Hippocampal formation (tissue), 2 donors: ENCODE measurements around the gene WDR33.
"Not testable (repeated sequence)": the region's sequence is repeated elsewhere in the genome, so short reads cannot be mapped to it uniquely, and the experiment has no call there.

Source experiments
- DNase-seq, 2 donors: peaks; one replicate each; lab custom pipeline; 2025; lab: John Stamatoyannopoulos, UW

Gene WDR33

DNA sequence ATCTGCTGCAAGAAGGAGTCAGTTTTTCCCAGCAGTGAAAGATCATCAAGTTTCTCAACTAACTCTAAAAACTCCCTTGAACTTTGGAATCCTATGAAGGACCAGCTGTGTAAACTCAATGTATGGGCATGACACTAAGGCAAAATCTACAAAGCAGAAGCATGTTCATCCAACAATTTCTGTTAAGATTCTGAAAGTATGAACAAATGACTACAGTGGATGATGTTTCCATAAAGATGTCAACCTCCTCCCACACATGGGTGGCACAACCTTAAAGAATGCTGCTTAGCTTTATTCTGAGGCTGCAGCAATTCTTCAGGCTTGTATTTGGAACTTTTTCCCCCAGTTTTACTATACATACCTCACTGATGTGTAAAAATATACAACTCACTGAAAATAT, 47.2 kb downstream of the WDR33 start:
- no peak for DNase-seq

DNA sequence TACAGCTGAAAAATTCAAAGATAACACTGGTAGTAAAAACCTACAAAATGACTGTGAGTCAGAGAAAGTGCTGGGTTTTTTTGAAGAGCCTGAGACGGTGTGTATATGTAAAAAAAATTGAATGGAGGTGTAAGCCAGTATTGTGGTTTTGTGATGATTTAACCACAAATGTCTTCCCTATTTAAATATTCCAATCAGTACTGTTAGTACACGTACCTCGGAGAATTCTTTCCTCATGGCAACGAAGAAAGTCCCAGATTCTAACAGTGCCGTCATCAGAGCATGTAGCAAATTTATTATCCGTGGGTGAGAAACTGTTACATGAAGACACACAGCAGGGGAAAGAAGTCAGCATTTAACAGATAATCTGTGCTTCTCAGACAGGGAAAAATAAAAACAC, 48.1 kb downstream of the WDR33 start:
- DNase-seq, result no peak

DNA sequence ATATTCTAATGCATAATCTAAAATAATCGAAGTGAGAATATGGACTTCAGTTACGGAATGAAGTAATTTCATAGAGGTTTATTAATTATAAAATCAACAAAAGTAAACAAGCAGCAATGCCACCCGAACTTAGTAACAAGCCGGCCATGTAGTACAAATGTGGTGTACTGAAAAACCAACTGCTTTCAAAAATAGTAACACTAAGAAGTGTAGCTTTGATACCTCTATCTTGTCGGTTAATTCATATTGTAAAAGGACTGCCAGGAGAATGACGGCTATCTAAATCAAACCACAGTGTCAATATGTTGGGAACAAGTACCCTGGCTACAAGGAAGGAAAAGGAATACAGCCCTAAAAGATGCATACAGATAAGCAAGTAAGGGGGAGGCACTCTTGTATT, 48.5 kb downstream of the WDR33 start:
- no peak for DNase-seq

DNA sequence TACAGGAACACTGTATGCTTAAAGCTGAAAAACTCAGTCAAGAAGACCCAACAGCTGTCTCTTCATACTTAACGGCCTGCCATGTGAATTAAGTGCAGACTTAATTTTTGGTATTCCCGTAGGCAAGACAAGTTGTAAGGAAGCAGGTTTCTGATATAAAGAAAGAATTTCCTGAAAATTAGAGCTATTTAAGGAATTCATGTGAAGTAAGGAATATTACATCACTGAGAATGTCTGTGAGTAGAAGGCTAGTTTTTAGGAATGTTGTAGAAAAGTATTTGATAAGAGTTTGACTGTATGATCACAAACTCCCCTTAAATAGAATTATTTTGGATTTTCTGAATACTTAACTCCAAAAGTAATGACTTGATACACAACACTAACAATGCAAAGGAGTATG, 51.0 kb downstream of the WDR33 start:
- DNase-seq, result no peak

DNA sequence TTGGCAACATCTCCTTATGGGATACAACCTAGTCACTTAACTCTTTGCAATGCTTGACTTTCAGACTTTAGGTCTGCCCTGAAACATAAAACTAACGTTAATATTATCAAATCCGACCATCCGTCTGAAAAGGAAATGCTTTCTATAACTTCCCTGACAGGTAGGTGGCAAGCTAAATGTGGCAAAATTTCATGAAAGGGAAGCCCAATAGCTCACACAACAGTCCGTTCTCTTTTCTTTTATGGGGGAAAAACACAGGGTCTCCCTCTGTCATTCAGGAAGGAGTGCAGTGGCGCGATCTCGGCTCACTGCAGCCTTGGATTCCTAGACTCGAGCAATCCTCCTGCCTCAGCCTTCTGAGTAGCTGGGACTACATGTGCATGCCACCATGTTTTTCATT, 56.8 kb downstream of the WDR33 start:
- no peak for DNase-seq

DNA sequence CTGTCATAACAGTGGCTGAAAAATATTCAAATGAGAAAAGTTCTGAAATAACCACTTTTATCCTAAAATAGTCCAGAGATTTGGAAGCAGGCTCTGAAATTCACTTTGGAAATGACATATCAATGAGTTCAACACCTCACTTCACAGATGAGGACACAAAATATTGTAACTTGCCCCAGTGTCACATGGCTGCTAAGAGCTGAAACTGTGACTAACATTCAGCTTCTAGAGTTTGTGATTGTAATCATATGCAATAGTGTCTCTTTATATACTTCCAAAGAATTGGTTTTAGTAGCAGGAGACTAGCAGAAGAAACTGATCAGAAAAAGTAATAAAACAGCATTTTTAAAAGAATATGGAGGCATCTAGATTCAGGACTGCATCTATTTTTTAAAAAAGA, 57.6 kb downstream of the WDR33 start:
- DNase-seq, result no peak

DNA sequence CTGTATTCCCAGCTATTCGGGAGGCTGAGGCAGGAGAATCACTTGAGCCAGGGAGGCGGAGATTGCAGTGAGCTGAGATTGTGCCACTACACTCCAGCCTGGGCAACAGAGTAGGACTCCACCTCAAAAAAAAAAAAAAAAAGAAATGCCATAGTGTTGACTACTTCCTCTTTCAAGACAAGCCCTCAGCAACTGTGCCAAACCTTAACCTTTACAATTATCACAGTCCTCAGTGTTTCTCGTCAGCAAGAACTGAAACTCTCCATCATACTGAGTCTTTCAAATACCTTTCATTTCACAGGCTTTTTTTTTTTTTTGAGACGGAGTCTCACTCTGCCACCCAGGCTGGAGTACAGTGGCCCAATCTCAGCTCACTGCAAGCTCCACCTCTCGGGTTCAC, 61.4 kb downstream of the WDR33 start:
- DNase-seq, result not testable (repeated sequence)

DNA sequence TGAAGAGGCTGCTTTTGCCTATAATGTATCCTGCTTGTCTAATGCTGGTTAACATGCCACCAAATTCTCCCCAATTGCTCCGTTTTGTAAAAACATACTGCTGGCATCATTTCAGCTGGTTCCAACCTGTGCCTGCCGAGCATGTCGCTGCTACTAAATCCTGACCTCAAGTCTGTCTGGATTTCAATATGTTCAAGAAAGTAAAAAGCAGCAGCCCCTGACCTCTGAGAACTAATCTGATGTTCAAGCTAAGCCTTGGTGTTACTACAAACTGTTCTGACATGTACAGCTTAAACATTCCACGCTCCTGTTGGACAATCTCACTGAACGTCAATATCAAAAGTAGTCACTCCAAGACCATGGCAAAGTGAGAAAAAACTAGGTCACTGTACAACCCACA, 63.4 kb downstream of the WDR33 start:
- no peak for DNase-seq

DNA sequence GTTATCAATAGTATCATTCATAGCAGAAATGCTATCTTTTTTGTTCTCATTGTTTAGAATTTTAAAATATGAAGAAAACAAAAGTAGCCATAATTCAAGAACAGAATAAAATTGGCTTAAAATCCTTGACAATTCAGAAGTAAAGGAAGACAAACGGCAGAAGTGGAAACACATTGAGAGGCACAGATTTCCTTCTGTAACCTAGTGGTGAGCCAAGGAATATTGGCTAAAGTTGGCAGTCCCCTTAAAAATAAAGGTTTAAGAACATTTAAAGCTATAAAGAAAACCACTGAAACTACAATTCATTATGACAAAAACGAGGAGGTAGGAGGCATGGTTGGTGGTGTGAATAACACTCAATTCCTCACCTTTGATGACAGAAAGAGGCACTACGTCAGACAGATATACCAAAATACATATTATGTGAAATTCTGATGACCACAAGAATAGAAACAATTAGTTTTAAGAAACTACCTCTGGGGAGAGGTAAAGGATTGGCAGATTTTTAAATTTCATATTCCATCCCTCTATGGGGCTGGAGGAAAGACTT, 67.4 kb downstream of the WDR33 start:
- DNase-seq, result no peak

DNA sequence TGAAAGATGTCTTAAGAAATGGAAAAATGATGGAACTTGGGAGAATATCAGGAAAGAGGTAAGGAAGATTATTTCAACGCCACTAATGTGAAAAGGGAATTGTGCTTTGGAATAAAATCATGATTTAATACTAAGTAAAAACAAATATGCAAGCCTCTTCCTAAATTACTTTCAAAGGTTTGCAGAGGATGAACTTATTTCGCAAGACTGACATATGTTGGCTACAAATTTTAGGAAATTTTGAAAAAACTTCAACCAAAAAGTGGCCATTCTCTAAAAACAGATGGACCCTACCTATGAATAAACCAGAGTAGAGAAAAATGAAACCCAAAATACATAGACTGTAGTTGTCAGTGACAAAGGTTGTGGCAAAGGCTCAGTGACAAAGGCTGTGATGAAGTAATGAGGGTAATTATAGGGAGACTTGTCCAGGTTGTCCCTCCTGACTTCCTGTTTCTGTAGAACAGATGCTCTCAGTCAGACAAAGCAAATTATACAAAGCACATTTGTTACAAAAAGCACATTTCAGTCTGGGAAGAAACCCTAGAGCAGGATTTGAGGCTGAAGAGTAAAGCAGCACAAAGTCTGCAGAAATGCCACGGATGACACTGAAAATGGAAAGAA, 70.2 kb downstream of the WDR33 start:
- no peak for DNase-seq

DNA sequence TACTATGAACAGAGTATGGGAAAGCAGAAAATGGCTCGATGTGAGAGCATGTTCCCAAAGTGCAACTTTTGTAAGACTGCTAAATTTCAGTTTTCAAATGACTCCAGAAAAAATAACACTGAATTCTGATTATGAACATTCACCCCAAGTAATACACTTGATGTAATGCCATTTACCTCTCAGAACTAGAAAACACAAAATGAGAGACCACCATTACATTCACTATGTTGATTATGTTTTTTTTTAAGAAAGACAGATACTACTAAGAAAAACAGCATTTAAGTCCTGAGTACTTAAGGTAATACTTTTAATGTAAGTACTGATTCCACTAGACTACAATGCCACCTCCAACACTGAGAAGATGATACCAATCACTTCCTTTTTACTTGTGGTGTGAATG, 71.2 kb downstream of the WDR33 start:
- DNase-seq, result no peak

DNA sequence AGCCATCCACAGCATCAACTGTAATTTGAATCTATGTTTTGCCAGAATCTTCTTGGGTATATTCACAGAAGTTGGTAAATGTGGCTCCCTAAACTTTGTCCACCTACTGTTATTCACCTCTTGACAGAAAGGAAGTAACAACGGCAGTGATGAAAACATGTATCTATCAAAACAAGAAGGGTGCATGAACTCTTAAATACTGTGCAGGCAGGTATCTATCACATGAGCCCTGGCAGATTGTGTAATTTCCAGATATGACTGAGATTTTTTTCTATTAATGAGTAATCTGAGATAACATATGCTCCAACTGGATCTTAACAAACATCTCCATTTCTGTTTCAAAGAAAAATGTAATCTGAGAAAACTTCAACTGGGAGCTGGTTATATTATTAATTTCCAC, 73.1 kb downstream of the WDR33 start:
- no peak for DNase-seq

DNA sequence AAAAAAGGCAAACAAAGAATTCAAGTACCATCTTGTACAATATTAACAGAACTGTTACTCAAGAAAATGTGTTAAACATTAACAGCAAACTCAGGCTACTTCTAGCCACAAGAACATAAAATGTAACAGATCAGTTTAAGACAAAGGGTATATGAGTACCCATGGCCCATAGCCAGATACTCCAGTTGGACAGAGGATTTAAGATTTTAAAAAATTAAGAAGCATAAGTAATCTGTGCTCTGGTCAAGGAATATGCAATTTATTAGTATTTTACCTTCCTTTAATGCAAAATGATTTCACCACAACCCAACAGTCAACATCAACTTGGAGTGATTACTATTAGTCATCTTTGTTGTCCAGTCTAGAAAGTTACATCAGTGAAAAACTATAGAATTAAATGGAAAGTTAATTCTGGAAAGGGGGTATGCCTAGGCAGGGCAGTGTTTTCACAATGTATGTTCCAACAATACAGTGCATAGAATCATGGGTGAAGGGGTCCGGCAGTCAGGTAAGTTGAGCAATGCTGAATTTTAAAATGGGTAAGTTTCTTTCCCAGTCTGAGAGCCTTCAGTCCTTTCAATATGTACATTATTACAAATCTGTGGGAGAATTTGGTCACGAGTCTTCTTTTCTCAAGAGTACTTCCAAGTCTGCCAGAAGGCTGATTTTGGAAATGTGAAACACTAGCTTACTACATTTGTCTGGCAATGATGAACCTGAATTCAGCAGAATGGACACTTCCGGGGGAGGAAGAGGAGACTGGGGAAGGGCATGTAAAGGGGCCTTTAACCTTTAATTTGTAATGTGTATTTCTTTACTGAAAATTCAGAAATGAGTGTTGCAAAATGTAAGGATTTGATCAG, 75.2 kb downstream of the WDR33 start:
- DNase-seq, result no peak

DNA sequence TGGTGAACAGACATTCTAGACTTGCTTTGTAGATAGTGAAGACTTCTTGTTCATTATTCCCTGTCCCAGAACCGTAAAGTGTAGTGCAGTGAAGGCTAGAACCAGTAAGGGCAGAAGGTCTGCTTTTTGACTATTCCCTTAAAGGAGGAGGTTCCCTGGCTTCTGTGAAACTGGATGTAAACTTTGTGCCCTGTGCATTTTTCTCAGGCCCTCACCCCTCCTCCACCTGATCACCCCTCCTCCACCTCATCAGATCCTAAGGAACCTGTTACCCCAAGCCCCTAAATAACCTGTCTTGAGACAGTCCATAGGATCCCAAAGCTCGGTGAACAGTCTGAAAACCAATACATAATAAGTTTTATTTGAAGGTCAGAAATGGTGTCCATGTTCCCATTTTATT, 75.9 kb downstream of the WDR33 start:
- no peak for DNase-seq

DNA sequence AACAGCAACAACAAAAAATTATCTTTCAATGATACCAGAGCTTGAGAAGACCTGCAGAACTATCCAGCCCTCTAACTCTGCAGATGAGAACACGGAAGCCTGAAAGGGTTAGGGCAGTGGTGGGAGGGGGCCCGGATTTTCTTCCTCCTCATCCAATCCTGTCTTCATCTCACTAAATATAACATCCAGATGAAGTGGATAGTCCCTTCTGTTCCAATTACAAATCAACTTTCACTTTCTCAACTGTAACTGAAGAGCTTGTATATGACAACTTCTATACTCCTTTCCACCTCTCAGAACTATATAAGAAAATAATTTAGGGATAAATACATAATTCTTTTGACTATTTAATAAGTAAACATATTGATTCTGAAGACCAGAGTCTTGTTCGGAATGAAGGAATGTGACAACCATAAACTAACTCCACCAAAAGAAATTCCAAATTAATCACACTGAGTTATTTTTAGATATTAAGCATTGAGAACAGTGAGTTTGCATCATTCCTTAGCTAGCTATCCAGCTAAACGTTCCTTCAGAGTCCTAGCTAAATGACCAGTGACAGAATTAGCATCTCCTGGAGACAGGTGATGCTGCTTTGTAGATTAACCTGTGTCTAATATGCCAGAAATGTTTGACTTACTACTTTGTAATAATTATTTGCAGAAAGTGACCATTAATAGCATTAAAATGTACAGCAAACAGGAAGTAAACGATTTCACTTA, 77.0 kb downstream of the WDR33 start:
- no peak for DNase-seq

DNA sequence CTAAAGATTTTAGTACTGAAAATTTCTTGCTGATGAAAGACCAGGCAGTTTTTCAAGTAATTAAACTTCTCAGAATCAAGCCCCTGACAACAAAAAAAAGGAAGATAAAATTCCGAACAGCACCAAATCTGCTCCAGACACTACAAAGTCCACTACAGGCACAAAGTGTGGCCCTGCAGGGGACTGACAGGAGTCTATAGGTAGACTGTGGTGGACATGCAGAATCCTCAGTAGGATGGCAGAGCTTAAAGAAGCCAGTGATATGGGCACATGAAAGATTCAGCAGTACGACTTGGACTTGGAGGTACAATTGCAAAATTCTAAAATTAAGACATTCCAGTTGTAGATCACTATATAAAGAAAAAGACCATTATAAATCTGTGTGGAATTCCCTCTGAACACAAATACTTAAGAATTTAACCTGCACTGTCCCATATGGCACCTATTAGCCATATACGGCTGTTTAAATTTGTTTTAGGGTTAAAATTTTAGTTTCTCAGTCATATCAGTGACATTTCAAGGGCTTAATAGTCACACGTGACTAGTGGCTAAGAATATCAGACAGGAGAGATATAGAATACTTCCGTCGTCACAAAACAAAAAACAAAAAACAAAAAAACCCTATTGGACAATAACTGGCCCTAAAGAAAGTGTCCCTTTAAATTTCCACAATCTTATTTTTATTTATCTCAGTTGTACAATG, 77.7 kb downstream of the WDR33 start:
- no peak for DNase-seq

DNA sequence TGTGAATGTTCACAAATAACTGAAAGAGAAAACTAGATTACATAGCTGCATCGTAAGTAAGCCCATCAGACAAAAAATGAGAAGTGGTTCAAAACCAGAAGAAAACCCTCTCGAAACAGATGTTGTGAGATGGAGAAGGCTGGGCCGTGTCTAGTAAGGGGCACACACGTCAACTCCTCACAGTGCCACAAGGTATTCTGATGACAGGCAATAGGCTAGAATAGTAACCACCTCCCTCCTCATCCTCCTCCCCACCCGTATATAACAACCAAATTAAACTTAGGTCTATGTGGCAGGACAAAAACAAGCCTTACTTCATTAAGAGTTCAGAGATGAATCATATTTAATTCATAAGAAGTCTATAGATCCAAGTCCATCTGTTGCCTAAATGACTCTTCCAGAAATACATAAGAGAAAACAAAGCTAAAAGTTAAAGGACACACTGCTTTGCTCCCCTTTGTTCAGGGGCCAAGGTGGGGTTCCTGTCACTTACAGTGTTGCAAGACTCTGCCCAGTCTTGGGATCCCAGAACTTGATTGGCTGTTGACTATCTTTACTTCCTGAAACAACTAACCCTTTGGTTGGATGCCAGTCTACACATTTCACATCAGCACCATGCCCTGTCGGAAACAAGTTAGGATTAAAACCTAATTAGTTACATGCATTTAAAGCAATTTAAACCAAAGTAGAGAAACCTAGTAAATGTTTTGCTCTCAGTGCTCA, 84.7 kb downstream of the WDR33 start:
- no peak for DNase-seq

DNA sequence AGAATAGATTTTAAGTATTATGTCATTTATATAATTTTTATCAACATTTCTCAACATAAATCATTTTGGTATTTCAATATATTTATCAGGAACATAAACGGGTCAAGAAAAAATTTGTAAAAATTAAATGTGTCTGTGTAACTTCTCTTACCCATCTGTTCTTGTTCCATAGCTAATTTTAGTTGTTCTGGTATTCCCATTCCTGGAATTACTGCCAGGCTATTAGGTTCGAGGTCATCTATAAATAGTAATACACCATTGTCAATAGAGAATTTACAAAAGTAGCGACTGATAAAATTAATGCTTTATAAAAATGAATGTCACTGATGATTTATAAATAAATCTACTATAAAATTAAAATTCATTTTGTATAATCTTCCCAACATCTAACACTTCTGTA, 88.2 kb downstream of the WDR33 start:
- no peak for DNase-seq

DNA sequence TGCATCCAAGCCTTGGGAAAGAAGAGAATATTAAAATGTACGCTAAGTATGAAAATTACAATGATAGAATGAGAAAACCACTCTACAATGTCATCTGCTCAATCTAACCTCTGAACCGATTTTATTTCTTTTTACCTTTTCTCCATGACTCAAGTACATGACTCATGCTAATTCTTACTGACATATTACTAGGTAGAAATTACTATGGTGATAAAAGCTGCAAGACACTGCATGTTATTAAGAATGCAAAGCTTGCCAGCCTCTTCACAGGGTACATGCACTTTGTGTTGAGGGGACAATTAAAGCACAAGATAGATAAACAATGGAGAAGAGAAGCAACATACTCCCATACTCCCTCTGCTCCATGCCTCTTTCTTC, 89.0 kb downstream of the WDR33 start:
- DNase-seq, result no peak

DNA sequence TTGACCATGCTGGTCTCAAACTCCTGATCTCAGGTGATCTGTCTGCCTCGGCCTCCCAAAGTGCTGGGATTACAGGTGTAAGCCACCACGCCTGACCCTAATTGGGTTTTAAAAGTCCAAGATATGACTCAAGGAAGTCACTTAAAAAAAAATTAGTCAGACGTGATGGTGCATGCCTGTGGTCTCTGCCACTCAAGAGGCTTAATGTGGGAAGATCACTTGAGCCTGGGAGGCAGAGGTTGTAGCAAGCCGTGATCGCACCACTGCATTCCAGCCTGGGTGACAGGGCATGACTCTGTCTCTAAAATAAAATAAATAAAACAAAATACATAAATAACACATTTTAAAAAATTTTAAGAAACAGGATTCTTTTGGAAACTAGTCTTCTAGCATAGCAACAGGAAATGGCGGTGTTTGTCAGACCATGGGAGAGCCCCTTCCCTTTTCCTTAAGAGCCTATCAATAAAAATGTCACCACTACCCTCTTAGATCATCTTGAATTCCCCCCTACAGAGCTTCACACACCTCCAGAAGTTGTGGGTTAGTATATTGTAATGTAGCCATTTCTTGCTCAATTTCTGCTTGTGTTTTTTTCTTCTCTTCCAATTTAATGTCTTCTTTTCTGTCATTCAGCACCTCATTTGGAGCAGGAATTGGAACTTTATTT, 89.5 kb downstream of the WDR33 start:
- DNase-seq, result no peak
